Measurements from ENCODE around the gene RPS6KA3. TPM values are rescaled to one million over a fixed set of nuclear protein-coding genes. Genes with fewer than 3 reads are reported as not detected.

RPS6KA3 gene
- total and polyA plus RNA-seq, 2 of the 8 experiments (the other 6 are each of a cell fraction or from before 2014, with no cell fraction given) = 7.1 to 13.0 TPM

- TF ChIP-seq CHD7 (IDR thresholded peaks at IDR 0.05; ENCODE audit: insufficient replicate concordance, low read length) (no peak), RXRA (IDR thresholded peaks at IDR 0.05; ENCODE audit: insufficient read depth, low read depth, low read length) (no peak), USF2 (IDR thresholded peaks at IDR 0.05; ENCODE audit: low read length) (no peak), KDM1A (IDR thresholded peaks at IDR 0.05; ENCODE audit: borderline replicate concordance, low read length) (no peak)
These were observed 62.4 kb downstream of the RPS6KA3 start (continued) for GRCh38 chrX:20204351-20204750.
